Fibroblast of skin of abdomen (primary cell): ENCODE data around the gene KRT14.
"Not testable (repeated sequence)": the region's sequence is repeated elsewhere in the genome, so short reads cannot be mapped to it uniquely, and the experiment has no call there.

ENCODE experiments used
- DNase-seq: peaks from one replicate; pipeline ENCODE4 v3.0.0-alpha.2; 2013

Gene KRT14

GRCh38 chr17:41578971-41579370, 7.7 kb downstream of the KRT14 start:
- no peak for DNase-seq

DNA sequence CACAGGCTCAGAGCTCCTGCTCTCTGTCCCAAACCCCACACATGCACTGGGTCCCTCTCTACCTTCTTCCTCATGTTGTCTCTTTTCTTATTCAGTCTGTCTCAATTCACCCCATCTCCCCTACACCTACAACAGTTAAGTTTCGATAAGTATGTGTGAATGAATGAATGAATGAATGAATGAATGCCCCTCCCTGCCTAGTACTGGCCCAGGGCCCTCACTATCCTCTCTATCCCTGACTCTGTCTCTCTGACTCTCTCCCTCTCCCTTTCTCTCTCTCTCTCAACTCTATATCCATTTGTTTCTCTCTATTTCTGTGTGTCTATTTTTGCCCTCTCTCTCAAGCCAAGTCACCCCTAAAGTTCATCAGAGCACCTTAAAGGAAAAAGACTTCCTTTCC, 8.2 kb downstream of the KRT14 start:
- no peak for DNase-seq

DNA sequence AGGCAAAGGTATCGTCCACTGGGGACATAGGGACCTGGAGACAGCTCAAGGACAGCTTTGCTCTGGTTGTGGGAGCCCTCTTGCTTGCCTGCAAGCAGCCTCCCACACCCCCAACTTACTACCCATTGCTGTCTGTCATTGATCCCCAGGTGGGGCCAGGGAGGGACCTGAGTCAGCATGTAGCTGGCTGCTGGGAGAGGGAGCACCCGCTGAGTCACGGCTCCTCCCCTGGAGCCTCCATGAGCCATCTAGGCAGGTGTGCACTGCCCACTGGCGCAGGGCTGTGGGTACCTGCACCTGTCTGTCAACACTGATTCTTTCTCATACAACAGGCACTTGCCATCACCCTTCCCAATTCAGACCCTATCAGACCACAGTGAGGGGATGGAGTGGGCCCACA, 10.0 kb downstream of the KRT14 start:
- DNase-seq = not testable (repeated sequence)

DNA sequence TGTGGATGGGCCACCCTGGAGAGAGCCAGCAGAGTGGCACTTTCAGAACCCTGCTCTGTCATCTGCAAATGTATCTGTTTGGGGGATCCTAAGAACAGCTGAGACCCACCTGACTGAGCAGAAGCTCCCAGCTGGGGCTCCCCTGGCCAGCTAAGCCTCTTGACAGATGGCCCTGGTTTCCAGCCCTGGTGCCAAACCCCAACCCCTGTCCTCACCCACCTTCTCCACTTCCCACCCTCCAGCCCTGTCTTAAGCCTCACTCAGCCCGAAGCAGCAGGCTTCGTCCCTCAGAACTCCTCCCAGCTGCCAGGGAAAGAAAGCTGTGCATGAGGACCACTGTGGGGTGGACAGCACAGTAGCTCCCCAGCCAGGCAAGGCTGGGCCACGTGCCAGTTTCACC, 11.4 kb downstream of the KRT14 start:
- no peak for DNase-seq

DNA sequence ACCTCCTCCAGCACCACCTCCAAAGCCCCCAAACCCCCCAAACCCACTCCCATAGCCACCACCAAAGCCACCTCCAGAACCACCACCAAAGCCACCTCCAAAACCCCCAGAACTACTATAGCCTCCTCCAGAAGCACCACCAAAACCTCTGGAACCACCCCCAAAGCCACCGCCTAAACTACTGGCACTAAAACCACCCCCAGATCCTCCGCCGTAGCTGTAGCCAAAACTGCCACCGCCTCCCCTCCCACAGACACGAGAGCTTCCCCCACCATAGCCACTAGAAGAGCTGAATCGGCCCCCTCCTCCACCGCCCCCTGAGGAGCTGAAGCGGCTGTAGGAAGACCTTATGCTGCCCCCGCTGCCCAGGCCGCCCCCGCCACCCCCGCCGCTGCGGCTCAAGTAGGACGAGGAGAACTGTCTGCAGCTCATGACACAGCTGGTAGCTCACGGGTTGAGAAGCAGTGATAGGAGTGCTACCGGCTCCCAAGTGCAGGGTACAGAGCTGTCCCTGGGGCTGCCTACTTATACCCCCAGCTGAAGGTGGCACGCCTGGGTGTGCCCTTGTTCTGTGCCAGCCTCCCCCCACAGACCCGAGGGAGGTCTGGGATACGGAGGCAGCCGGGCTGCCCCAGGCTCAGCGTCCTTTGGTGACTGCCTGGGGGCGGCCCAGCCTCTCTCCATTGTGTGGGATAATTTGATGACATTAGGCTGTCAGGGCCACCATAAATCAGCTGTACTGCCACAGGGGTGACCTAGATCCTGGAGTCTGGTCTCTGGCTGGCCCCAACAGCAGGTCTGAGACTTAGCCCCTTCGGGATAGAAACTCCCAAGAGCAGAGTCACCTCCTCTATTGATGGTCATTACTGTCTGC, 14.9 kb downstream of the KRT14 start, which contains the start of gene KRT9:
TSS of gene KRT9 (minus strand) at position 499 of the 874 bp plus-strand sequence. CDS start at position 432, 67 bp downstream.
- no peak for DNase-seq

DNA sequence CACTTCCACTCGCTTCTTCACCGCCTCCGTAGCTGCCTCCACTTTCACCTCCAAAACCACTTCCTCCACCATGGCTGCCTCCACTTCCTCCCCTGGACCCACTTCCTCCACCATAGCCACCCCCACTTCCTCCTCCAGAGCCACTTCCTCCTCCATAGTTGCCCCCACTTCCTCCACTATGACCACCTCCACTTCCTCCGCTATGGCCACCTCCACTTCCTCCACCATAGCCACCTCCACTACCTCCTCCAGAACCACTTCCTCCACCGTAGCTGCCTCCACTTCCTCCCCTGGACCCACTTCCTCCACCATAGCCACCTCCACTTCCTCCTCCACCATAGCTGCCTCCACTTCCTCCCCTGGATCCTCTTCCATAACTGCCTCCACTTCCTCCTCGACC, 19.4 kb downstream of the KRT14 start:
- no peak for DNase-seq

DNA sequence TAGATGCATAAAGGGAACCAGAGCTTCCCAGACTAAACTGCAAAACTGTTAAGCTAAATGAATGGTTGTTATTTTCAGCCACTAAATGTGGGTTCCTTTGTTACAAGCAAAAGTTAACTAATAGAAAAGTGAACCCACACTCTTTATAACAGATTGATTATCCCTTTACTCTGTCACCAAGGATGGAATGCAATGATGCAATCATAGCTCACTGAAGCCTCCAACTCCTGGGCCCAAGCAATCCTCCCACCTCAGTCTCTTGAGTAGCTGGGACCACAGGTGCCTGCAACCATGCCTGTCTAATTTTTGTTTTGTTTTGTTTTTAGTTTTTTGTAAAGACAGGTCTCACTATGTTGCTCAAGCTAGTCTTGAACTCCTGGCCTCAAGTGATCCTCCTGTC, 21.4 kb downstream of the KRT14 start:
- no peak for DNase-seq

GRCh38 chr17:41563607-41564170, 23.0 kb downstream of the KRT14 start:
- DNase-seq = no peak

DNA sequence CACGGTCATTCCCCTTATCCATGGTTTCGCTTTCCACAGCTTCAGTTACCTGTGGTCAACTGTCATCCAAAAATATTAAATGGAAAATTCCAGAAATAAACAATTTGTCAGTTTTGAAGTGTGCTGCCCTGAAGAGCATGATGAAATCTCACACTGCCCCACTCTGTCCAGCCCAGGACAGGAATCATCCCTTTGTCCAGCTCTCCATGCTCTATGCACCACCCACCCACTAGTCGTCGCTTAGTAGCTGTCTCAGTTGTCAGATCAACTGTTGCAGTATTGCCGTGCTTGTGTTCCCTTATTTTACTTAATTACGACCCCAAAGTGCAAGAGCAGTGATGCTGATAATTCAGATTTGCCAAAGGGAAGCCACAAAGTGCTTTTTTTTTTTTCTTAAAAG, 25.1 kb downstream of the KRT14 start:
- DNase-seq = no peak

- DNase-seq = peak; percentile 19
These were observed 27.1 kb downstream of the KRT14 start for GRCh38 chr17:41559548-41559947.

- DNase-seq = no peak
These were observed 29.8 kb downstream of the KRT14 start for GRCh38 chr17:41556931-41557330.

GRCh38 chr17:41556306-41556705, 30.4 kb downstream of the KRT14 start:
- DNase-seq = no peak

- no peak for DNase-seq
These were observed 31.4 kb downstream of the KRT14 start for GRCh38 chr17:41555105-41555887.

GRCh38 chr17:41553987-41554680, 32.6 kb downstream of the KRT14 start:
- DNase-seq = no peak

- peak; percentile 22 for DNase-seq
These were observed 33.5 kb downstream of the KRT14 start for GRCh38 chr17:41553176-41553575.

GRCh38 chr17:41552455-41552854, 34.2 kb downstream of the KRT14 start:
- no peak for DNase-seq

GRCh38 chr17:41551365-41551764, 35.3 kb downstream of the KRT14 start:
- peak; percentile 50 for DNase-seq

GRCh38 chr17:41549596-41550039, 37.1 kb downstream of the KRT14 start:
- DNase-seq = no peak

DNA sequence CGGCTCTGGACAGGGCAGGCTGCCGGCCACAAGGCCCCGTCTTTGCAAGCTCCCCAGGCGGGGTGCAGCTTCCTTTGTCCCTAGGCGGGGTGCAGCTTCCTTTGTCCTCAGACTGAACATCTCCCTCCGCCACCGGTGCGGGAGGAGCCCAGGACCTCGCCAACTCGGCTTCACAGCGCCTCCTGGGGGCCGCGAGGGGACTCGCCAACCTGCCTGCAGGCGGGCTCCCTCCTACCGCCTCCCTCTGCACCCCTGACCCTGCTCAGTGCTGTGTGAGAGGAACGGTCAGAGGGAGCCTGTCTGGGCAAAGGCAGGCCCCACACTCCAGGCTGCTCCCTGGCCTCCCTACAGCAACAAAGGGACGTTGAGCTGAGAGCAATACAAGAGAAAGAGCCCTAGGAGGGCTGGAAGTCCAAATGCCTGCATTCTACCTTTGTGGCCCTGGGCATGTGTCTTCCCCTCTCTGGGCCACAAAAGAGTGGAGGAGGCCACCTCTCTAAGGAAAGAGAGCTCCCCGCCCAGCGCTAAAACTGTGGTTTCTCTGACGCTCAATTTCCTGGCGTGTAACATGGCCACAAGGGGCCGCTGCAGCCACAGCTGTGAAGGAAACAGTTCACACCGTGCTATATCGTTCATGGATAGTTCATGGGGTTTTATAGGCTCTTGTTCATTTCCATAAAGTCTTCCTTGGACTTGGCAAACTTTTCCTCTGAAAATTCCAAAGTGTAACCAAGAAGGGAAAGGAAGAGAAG, 37.7 kb downstream of the KRT14 start:
- peak; percentile 87 for DNase-seq

DNA sequence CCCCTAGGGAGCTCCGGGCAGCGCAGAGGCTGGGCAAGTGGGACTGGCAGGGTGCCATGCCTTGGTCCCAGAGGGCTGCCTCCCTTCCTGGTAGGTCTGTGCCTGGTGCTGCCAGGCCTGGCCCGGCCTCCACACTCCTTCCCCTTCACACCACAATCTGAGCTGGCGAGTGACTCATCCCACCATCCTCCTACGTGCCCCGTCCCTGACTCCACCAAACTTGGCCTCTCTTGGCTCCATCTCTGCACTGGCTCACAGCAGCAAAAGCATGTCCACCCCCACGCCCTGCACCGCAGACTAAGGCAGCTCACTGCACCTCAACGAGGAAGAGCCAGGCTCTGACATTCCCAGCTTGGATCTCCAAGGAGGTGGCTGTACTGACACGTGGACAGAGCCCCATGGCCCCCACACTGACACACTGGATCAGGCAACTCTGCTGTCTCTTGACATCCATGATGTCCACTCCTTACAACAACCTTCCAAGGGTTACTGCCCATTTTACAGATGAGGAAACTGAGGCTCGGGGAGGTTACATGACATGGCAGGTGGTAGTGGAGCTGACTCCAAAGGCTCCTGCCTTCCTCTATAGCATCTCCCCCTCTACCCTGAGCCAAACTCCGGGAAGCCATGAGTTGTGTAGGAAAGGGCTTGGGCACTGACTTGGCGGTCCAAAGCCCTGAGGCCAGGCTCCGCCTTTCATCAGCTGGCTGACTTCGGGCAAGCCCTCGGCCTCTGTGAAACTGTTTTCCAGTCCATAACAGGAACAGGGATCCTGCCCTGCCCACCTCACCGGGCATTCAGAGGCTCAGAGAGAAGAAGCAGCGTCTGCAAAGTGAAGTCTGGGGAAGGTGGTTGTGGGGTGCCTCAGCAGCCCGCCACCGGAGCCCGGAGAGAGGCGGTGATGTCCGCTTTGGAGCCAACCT, 38.5 kb downstream of the KRT14 start:
- peak; percentile 97 for DNase-seq

DNA sequence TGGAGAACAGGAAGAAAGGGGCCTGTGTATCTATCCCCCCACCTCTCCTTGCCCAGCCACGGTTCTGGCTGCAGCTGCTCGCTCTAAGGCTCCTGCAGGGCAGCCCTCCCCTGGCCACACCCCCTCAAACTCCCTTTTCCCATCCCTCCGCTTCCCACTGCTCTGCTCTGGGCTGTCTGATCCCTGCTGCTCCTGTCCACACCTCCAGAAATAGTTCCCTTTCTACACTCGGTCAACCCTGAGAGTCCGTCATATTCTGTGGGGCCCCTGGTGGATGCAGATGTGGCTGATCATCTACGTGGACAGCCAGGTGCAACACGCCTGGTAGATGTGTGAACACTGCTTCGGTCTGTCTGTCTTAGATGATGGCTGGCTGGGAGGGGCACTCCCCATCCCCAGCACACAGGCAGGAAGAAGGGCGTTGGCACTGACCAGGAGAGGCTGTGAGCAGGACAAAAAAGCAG, 39.3 kb downstream of the KRT14 start:
- DNase-seq = no peak
